AG04449 (cell line): ENCODE data around the gene MYO1G.

Experiments used
- CTCF ChIA-PET: fragments of 350-600 bp; formaldehyde crosslinking; extraction: SDS; loops from one replicate; lab custom pipeline; 2021; ENCODE audit warnings: antibody characterized with exemption; lab: Yijun Ruan, JAX
- POLR2A ChIA-PET: fragments of 400-600, 350-600 bp; formaldehyde crosslinking; extraction: SDS; loops from one replicate; lab custom pipeline; 2020; ENCODE audit warnings: antibody characterized with exemption, inconsistent platforms; lab: Yijun Ruan, JAX
- DNase-seq: peaks from one replicate; pipeline ENCODE4 v3.0.0-alpha.2; 2010; ENCODE audit warnings: low read depth, low spot score
- H3K4me3 ChIP-seq: 2 replicates; pipeline ENCODE4 v1.5.1; 2011; ENCODE audit warnings: low read depth, mild to moderate bottlenecking, control low read depth, low read length
- CTCF ChIP-seq: IDR thresholded peaks from one replicate; pipeline ENCODE4 v1.5.1; 2011; ENCODE audit warnings: mild to moderate bottlenecking, moderate library complexity, low read length, control low read depth, inconsistent platforms; ENCODE audit not compliant: insufficient read depth; ENCODE audit errors: missing control alignments

The MYO1G gene

GRCh38 chr7:44956157-44956766 is 22.6 kb downstream of the MYO1G start:
- no peak for TF ChIP-seq CTCF
- POLR2A ChIA-PET: no interaction called here
- CTCF ChIA-PET: interaction anchor here (1.6 kb wide), 1 partner anchor 99 kb away, joined by 6 read pairs; no protein-coding TSS in a partner anchor
- no peak for DNase-seq
- no peak overlapping the region for H3K4me3 ChIP-seq

DNA sequence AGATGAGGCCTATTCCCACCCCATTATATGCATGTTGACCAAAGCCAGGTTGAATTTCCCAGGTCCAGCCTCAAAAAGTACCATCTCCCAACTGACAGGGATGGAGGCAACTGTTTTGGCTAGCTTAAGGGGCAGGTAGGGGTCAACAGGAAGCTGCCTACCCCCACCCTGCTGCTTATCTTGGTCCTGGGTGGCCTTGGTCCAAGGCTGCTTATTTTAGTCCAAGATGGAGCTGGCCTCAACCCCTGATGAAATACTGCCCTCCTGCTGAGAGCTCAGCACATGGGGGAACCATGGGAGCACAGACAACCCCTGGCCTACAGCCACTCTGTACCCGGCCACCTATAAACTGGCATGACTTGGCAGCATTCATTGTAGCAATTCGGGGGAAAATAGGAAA is 23.1 kb downstream of the MYO1G start:
- no peak overlapping the region for H3K4me3 ChIP-seq
- ChIA-PET CTCF (interaction anchor here (0.9 to 1.6 kb wide), 2 partner anchors 9 to 98 kb away, joined by 3 to 6 read pairs; no protein-coding TSS in a partner anchor), POLR2A (no interaction called here)
- no peak for TF ChIP-seq CTCF
- no peak for DNase-seq

DNA sequence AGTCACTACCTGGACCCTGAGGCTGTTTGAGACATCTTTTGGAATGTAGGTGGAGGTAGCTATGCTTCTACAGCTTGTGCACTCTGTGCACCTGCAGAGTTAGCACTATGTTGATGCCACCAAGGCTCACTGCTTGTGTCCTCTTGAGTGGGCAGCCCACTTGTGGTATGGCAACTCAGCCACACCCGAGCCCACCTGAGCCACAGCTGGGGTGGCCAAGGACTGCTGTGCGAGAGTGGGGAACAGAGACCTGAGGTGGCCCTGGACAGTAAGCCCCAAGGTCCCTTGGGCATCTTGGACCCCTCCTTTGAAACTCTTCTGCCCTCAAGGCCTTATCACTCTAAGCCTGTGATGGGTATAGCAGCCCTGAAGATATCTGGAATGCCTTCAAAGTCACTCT is 25.7 kb downstream of the MYO1G start:
- CTCF ChIA-PET: interaction anchor here (1.2 kb wide), 1 partner anchor 9 kb away, joined by 3 read pairs; no protein-coding TSS in a partner anchor
- POLR2A ChIA-PET: no interaction called here
- no peak for TF ChIP-seq CTCF
- H3K4me3 ChIP-seq: no peak overlapping the region
- no peak for DNase-seq

- TF ChIP-seq CTCF: no peak
- POLR2A ChIA-PET: interaction anchor here (0.6 kb wide), 1 partner anchor 43 kb away, joined by 3 read pairs; no protein-coding TSS in a partner anchor
Observed at GRCh38 chr7:44949303-44949702, 29.5 kb downstream of the MYO1G start.

DNA sequence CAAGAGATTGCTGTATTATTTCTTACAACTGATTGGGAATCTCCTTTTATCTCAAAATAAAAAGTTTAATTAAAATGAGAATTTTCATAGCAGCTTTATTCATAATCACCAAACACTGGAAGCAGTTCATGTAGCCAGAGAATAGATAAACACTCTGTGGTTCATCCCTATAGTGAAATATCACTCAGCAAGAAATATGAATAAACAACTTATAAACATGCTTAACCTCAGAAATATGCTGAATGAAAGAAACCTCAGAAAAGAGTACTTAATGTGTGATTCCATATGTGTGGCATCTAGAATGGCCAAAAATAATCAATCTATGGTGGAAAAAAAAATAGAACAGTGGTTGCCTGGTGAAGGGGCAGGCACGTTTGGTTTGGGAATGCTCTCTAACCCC is 33.3 kb downstream of the MYO1G start:
- CTCF ChIA-PET: no interaction called here
- DNase-seq: no peak
- POLR2A ChIA-PET: no interaction called here
- no peak overlapping the region for H3K4me3 ChIP-seq
- no peak for TF ChIP-seq CTCF

More at GRCh38 chr7:44949303-44949702, 29.5 kb downstream of the MYO1G start:
- no peak for DNase-seq
- CTCF ChIA-PET: interaction anchor here (1.1 kb wide), 1 partner anchor 23 kb away, joined by 4 read pairs; no protein-coding TSS in a partner anchor
- no peak overlapping the region for H3K4me3 ChIP-seq

DNA sequence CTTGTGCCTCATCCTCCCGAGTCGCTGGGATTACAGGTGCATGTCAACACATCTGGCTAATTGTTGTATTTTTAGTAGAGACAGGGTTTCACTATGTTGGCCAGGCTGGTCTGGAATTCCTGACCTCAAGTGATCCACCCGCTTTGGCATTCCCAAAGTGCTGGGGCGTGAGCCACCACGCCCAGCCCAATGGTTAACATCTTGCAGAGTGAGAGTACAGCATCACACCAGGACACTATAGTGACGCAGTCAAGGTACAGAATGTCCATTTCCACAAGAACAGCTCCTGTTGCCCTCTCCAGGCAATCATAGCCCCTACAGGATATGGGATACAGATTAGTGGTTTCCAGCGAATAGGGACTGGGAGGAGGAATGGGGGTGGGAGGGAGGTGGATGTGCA is 34.0 kb downstream of the MYO1G start:
- POLR2A ChIA-PET: no interaction called here
- CTCF ChIA-PET: no interaction called here
- TF ChIP-seq CTCF: no peak
- no peak overlapping the region for H3K4me3 ChIP-seq
- DNase-seq: no peak
